ENCODE data around the gene KIFC1. TPM values are rescaled to one million over a fixed set of nuclear protein-coding genes. Genes with fewer than 3 reads are reported as not detected.
A peak's percentile ranks its signal among the peaks of the same experiment; 100 is the strongest.

The KIFC1 gene
- total RNA-seq, 1 experiment from 2014 or later = 81.8 TPM

DNA sequence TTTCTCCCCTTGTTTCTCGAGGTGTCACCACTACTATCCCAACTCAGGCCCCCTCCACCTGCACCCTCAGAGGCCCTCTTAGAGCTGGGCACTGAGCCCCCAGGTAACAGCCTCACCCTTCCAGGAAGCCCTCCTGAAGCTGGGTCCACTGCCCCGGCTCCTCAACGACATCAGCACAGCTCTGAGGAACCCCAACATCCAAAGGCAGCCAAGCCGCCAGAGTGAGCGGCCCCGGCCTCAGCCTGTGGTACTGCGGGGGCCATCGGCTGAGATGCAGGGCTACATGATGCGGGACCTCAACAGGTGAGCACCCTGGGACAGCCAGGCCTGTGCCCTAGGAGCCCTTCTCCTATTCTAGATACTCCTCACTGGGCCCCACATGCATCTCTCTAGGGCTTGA is 49.8 kb downstream of the KIFC1 start:
- CTCF ChIA-PET = no interaction called here
- ATAC-seq = peak; percentile 9; the same call in 1 of the 2 replicates
- in situ Hi-C loops (cut with HindIII; ENCODE audit: low pct_unique_long_range_greater_than_20kb, low sequenced_read_pairs) = no loop called here

DNA sequence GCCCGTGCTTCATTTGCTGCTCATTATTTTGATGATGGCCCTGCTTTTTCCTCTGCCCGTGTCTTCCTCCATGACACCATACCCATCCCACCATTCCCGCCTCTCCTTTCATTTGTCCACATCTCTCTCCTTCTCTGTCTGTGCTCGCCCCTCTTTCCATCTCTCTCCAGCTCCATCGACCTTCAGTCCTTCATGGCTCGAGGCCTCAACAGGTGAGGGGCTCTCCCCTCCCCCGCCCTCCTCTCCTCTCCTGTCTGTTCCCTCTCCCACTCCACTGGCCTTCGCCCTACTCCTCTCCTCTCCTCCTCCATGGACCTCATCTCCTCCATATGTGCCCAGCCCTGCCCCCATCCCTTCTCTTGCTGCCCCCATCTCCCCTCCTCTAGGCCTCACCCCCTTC is 50.7 kb downstream of the KIFC1 start:
- Histone ChIP-seq H3K36me3 (ENCODE audit: control insufficient read depth, insufficient read depth, low read length) (no peaks in the 10 kb centered on the region; the same call in 1 of the 2 replicates), H3K4me3 (ENCODE audit: low read depth in 2 of 2, low read length in 2 of 2) (no peak overlapping the region), H3K4me1 (ENCODE audit: control insufficient read depth, insufficient read depth, low read length) (no peaks in the 10 kb centered on the region), H3K27me3 (ENCODE audit: control insufficient read depth, insufficient read depth, low read length) (no peaks in the 10 kb centered on the region), H3K27ac (ENCODE audit: low read length) (no peak overlapping the region), H3K9me3 (ENCODE audit: control insufficient read depth, insufficient read depth, low read depth, low read length) (no peaks in the 10 kb centered on the region)
- no peak for ATAC-seq
- TF ChIP-seq POLR2AphosphoS5 (IDR thresholded peaks at IDR 0.05; ENCODE audit: low read depth, low read length) (no peak), SIN3A (IDR thresholded peaks at IDR 0.05; ENCODE audit: borderline replicate concordance, insufficient read depth, low read depth, low read length) (no peak)
- TF ChIP-seq, protein P1, sequence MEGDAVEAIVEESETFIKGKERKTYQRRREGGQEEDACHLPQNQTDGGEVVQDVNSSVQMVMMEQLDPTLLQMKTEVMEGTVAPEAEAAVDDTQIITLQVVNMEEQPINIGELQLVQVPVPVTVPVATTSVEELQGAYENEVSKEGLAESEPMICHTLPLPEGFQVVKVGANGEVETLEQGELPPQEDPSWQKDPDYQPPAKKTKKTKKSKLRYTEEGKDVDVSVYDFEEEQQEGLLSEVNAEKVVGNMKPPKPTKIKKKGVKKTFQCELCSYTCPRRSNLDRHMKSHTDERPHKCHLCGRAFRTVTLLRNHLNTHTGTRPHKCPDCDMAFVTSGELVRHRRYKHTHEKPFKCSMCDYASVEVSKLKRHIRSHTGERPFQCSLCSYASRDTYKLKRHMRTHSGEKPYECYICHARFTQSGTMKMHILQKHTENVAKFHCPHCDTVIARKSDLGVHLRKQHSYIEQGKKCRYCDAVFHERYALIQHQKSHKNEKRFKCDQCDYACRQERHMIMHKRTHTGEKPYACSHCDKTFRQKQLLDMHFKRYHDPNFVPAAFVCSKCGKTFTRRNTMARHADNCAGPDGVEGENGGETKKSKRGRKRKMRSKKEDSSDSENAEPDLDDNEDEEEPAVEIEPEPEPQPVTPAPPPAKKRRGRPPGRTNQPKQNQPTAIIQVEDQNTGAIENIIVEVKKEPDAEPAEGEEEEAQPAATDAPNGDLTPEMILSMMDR (IDR thresholded peaks at IDR 0.05) = no peak
- intact Hi-C loops (cut with micrococcal nuclease; ENCODE audit: unreplicated experiment) = no loop called here
- DNase-seq (ENCODE audit: low read depth, low spot score) = no peak
- ChIA-PET POLR2A (no interaction called here), CTCF (no interaction called here)
- in situ Hi-C loops (cut with HindIII; ENCODE audit: low pct_unique_long_range_greater_than_20kb, low sequenced_read_pairs) = no loop called here
- BruUV-seq (replicated peaks) = no TSS peak

More for the DNA sequence above, 49.8 kb downstream of the KIFC1 start:
- no peaks in the 10 kb centered on the region; the same call in 1 of the 2 replicates for H3K36me3 ChIP-seq (ENCODE audit: control insufficient read depth, insufficient read depth, low read length)
- POLR2A ChIA-PET = no interaction called here
- no peak for DNase-seq (ENCODE audit: low read depth, low spot score)
- H3K9me3 ChIP-seq (ENCODE audit: control insufficient read depth, insufficient read depth, low read depth, low read length) = no peaks in the 10 kb centered on the region
- no peaks in the 10 kb centered on the region for H3K4me1 ChIP-seq (ENCODE audit: control insufficient read depth, insufficient read depth, low read length)
- intact Hi-C loops (cut with micrococcal nuclease; ENCODE audit: unreplicated experiment) = no loop called here
- no peaks in the 10 kb centered on the region for H3K27me3 ChIP-seq (ENCODE audit: control insufficient read depth, insufficient read depth, low read length)
- TF ChIP-seq, protein P1 (IDR thresholded peaks at IDR 0.05) = no peak
- TF ChIP-seq TCF7L2 (IDR thresholded peaks at IDR 0.05; ENCODE audit: low read depth, low read length) (no peak), POLR2AphosphoS5 (IDR thresholded peaks at IDR 0.05; ENCODE audit: low read depth, low read length) (no peak), SIN3A (IDR thresholded peaks at IDR 0.05; ENCODE audit: borderline replicate concordance, insufficient read depth, low read depth, low read length) (no peak)
- TF ChIP-seq, protein P2, sequence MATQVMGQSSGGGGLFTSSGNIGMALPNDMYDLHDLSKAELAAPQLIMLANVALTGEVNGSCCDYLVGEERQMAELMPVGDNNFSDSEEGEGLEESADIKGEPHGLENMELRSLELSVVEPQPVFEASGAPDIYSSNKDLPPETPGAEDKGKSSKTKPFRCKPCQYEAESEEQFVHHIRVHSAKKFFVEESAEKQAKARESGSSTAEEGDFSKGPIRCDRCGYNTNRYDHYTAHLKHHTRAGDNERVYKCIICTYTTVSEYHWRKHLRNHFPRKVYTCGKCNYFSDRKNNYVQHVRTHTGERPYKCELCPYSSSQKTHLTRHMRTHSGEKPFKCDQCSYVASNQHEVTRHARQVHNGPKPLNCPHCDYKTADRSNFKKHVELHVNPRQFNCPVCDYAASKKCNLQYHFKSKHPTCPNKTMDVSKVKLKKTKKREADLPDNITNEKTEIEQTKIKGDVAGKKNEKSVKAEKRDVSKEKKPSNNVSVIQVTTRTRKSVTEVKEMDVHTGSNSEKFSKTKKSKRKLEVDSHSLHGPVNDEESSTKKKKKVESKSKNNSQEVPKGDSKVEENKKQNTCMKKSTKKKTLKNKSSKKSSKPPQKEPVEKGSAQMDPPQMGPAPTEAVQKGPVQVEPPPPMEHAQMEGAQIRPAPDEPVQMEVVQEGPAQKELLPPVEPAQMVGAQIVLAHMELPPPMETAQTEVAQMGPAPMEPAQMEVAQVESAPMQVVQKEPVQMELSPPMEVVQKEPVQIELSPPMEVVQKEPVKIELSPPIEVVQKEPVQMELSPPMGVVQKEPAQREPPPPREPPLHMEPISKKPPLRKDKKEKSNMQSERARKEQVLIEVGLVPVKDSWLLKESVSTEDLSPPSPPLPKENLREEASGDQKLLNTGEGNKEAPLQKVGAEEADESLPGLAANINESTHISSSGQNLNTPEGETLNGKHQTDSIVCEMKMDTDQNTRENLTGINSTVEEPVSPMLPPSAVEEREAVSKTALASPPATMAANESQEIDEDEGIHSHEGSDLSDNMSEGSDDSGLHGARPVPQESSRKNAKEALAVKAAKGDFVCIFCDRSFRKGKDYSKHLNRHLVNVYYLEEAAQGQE (IDR thresholded peaks at IDR 0.05; ENCODE audit: insufficient read depth in 1 of 2, low read depth in 2 of 2, low read length in 1 of 2) = no peak
- no peak overlapping the region for H3K27ac ChIP-seq (ENCODE audit: low read length)
- no peak overlapping the region for H3K4me3 ChIP-seq (ENCODE audit: low read depth in 2 of 2, low read length in 2 of 2)
- no TSS peak for BruUV-seq (replicated peaks)
